ENCODE results near the gene KRIT1. TPM values are rescaled to one million over a fixed set of nuclear protein-coding genes. Genes with fewer than 3 reads are reported as not detected.
"Not testable (repeated sequence)": the region's sequence is repeated elsewhere in the genome, so short reads cannot be mapped to it uniquely, and the experiment has no call there.

KRIT1 gene
- polyA plus RNA-seq, 3 donors, result 36.6 to 64.4 (median 55.8) TPM

DNA sequence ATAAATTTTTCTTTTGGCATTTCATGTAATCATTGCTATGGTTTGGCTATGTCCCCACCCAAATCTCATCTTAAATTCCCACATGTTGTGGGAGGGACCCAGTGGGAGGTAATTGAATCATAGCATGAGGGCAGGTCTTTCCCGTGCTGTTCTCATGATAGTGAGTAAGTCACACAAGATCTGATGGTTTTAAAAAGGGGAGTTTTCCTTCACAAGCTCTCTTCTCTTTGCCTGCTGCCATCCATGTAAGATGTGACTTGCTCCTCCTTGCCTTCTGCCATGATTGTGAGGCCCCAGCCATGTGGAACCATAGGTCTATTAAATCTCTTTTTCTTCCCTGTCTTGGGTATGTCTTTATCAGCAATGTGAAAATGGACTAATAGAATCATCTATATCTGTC, 9.1 kb upstream of the KRIT1 start:
- DNase-seq, result not testable (repeated sequence)

DNA sequence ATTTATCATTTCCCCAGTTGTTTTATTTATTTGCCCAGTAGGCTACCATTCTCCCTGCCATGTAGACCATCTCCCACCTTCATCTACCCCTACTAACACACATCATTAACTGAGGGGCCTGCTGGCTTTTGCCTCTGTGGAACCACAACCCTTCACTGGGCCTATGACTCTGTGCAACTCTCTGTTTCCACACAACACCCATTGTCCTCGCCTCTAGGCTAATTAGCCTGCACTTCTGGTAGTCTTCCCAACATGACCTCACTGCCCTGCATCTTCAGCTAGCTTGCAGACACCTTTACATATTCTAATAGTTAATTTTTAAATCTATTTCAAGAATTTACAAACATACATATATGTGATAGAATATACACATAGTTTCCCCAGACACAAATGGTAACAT, 7.5 kb upstream of the KRIT1 start:
- DNase-seq, result no peak

DNA sequence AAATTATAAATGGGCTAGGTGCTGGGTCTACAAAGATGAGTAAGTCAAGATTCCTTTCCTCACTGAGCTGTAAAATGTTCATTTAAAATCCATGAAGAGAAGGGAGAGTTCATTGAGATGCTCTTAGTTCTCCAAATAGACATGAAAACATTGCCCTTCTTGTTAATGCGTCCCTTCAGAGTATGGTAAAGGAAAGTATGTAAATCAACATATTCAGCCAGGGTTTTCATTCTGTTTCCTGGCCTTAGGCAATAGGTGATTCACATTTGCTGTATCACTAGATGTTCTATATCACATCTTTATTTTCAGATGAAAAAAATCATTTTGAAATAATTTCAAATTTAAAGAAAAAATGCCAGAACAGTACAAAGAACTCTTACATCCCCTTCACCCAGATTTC, 5.5 kb upstream of the KRIT1 start:
- DNase-seq, result no peak

DNA sequence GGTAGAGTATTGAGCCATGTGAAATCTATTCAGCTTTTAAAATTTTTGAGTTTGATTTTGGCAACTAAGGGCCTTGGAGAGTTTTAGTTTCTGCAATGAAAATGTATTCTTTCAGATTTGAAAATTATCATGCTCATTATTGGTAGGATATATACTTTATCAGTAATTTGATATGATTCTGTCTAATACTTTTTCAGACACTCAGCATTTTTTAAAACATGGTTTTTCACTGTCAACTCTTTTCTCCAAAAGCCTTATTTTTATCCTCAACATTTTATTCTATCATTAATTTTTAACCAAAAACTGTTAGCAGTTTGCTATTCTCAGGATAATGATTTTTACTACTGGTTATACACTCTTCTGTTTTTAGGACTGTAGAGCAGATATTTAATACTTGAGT, 4.9 kb upstream of the KRIT1 start:
- no peak for DNase-seq

DNA sequence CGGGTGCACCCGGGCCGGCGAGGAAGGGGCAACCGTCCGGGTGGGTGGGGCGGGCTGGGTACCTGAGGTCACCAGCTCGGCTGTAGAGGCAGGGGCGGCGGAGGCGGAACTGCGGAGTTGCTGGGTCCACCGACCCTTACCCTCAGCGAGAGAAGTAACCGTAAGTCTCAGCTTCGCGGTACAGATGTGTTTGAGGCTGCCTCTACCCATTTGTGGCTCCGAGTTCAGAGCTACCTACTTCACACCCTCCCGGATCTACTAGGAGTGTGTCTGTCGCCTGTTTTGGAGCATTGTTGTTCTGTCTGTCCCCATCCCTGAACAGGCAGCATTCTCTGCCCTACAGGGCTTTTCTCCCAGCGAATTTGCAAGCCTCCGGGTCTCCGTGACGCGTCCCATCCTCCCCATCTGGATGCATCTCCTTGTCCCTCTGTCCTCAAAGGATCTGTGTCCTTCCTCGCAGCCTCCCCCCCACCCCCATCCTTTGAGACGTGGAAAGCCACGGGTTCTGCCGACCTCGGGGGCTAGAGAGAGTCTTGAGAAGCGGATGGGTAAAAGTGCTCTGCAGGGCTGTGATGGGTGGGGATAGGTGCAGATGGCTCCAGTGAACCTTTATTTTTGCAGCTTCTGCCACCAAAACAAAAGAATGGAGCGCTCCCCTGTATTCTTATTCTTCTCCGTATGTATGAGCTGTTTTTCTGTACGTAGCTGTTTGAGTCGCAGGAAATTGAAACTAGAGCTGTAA, 817 bp upstream of the KRIT1 start:
- DNase-seq, result no peak

DNA sequence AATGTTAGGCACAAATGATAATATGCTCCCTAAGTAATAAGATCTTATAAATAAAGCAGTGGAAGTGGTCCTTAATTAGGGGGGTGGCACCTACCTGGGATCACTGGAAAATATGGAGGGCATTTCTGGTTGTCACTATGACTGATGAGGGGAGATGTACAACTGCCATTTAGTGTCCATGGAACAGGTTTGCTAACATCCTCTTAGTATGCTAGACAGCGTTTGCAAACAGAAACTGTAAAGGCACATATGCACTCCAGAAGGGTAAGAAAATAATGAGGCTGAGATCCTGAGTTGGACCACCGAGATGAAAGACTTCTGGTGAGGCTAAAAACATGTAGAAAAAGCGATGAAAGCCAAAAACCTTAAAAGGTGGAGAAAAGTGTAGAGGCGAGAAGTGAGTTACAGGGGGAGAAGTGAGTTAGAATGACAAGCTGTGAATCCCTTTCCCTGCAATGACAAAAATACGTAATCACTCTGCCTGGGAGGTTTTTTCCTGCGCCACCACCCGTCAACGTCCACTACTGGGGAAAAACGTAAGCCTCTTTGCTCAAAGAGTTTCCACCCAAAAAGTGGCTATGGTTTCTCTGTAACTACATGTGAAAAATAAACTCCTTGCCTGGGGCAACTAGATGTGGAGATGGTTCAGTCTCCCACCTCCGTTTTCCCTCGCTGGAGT, 767 bp downstream of the KRIT1 start:
- DNase-seq, result no peak

DNA sequence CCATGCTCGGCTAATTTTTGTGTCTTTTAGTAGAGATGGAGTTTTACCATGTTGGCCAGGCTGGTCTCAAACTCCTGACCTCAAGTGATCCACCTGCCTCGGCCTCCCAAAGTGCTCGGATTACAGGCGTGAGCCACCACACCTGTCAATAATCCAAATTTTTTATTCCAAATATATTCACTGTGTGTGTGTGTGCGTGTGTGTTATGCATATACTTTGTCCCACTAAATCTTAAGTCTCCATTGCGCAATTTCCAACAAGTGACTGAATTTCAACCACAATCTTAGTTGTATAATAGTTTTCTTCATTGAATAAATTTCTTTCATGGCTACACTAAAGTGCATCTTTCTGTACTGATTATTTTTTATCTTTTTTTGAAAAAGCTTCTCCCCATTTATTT, 2.7 kb downstream of the KRIT1 start:
- DNase-seq, result no peak

DNA sequence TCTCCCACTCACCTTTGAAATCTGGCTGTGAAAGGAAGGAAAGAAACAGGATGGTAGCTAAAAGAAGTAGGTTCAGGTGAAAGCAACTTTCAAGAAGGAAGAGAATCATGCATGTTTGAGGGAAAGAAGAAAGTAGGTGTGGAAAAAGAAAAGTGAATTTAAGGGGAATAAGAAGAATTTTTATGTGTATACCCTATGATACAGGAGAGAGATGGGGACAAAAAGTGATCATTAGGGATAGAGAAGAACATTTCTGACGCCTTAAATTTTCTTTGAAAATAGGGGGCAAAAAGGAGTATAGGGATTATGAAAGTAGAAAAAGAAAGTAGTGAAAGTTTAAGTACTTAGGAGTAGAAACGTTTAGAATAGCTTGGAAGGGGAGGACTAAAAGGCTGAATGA, 15.2 kb downstream of the KRIT1 start:
- no peak for DNase-seq

DNA sequence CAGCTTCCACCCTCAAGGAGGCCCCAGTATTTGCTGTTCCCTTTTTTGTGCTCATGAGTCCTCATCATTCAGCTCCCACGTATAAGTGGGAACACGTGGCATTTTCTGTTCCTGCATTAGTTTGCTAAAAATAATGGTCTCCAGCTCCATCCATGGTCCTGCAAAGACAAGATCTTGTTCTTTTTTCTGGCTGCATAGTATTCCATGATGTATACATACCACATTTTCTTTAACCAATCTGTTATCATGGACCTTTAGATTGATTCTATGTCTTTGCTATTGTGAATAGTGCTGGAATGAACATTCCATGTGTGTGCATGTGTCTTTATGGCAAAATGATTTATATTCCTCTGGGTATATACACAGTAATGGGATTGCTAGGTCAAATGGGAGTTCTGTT, 17.0 kb downstream of the KRIT1 start:
- DNase-seq, result no peak

DNA sequence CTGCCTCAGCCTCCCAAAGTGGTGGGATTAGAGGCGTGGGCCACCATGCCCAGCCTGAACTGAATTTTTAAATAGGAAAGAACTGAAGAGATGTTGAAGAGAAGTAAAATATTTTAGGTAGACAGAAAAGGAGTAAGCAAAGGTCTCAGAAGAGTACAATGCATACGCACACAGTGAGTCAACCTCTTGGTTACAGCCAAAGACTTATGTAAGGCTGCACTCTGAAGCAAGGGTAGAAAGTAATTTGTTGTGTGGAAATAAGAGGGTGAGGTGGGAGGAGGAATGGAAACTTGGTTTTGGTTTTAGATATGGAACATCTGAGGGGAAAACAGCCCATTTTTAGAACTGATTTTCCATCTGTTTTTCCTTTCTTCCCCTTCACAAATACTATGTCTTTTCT, 17.6 kb downstream of the KRIT1 start:
- no peak for DNase-seq

DNA sequence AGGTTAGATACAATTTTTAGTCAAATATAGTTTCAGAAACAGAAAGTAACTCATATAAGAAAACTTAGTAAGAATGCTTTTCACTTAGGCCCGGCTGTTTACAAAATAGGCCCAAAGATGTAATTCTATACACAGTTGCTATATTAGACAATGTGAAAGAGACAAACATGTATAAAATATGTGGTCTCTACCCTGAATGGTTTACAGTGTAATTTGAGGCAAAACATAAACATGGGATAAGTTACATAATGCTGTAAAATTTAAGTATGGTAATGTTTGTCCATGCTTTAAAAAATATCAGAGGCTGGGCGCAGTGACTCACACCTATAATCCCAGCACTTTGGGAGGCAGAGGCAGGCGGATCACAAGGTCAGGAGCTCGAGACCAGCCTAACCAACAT, 18.7 kb downstream of the KRIT1 start:
- no peak for DNase-seq

DNA sequence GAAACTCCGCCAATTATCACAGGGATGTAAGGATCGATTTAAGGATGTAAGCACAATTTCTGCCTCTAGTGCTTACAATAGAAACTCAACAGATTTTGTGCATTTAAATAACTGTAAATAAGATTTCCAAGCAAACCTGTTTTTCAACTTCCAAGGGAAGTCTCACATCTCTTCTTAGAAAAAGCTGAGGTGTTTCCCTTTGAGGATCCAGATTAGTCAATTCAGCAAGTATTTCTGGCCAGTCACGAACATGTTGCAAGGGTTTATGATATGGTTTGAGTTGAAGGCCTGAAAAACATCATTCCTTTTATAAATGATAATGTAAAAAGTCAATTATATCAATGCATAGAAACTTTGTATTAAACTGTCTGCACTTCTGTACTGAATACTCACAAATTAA, 23.9 kb downstream of the KRIT1 start:
- no peak for DNase-seq

DNA sequence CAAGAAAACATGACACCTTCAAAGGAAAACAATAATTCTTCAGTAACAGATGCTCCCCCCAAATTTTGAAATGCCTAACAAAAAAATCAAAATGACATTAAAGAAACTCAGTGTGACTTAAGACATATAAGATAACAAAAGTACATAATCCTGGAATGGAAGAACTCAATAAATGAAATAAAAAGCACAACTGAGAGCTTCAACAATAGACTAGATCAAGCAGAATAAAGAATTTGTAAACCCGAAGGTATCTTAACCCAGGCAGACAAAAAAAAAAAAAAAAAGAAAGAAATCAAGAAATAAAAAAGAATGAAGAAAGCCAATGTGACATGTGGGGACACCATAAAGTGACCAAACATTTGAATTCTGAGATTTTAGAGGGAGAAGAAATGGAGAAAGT, 39.0 kb downstream of the KRIT1 start:
- DNase-seq, result no peak

DNA sequence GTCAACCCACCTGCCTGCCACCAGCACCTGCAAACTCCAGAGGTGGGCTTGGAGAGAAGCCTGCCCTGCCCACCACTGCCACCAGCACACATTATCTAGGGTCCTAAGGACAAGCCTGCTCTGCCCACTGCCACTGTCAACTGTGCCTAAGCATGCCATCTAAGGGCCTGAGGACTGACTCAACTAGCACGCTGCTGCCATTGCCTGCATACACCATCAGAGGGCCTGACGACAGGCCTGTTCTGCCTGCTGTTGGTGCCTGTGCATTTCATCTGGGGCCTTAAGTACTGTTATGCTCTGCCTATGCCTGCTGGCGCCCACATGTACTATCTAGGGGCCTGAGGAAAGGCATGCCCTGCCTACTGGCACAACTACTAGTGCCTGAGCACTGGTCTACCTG, 39.7 kb downstream of the KRIT1 start:
- no peak for DNase-seq

DNA sequence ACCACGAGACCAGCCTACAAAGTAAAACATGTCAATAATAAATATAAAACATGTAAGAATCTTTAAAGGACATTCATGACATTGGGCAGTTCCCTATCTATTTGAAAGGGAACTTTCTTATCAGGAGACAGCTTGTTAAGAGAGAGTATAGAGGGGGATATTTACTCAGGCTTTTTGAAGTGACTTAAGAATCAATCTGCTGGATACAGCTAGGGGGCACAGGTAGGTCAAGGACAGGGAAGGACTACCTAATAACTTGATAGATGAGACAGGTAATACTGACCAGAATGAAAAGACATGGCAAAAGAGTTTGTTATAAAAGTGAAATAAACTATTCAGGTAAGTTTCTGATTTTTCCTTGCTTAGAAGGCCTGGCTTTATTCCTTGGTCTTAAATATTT, 44.9 kb downstream of the KRIT1 start:
- no peak for DNase-seq

DNA sequence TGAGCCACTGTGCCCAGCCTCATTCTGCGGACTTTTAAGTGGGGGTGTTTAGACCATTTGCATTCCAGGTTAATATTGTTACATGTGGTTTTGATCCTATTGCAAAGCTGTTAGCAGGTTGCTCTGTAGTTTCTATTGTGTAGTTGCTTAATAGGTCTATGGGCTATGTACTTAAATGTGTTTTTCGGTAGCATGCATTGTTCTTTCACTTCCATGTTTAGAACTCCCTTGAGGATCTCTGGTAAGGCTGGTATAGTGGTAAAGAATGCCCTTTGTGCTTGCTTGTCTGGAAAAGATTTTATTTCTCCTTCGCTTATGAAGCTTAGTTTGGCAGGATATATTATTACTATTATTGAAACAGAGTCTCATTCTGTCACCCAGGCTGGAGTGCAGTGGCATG, 53.4 kb downstream of the KRIT1 start:
- no peak for DNase-seq

DNA sequence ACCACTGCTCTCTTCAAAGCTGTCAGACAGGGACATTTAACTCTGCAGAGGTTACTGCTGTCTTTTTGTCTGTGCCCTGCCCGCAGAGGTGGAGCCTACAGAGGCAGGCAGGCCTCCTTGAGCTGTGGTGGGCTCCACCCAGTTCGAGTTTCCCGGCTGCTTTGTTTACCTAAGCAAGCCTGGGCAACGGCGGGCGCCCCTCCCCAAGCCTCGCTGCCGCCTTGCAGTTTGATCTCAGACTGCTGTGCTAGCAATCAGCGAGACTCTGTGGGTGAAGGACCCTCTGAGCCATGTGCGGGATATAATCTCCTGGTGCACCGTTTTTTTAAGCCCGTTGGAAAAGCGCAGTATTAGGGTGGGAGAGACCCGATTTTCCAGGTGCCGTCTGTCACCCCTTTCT, 56.5 kb downstream of the KRIT1 start:
- not testable (repeated sequence) for DNase-seq

DNA sequence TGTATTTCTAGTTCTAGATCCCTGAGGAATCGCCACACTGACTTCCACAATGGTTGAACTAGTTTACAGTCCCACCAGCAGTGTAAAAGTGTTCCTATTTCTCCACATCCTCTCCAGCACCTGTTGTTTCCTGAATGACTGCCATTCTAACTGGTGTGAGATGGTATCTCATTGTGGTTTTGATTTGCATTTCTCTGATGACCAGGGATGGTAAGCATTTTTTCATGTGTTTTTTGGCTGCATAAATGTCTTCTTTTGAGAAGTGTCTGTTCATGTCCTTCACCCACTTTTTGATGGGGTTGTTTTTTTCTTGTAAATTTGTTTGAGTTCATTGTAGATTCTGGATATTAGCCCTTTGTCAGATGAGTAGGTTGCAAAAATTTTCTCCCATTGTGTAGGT, 61.4 kb downstream of the KRIT1 start:
- DNase-seq, result not testable (repeated sequence)

DNA sequence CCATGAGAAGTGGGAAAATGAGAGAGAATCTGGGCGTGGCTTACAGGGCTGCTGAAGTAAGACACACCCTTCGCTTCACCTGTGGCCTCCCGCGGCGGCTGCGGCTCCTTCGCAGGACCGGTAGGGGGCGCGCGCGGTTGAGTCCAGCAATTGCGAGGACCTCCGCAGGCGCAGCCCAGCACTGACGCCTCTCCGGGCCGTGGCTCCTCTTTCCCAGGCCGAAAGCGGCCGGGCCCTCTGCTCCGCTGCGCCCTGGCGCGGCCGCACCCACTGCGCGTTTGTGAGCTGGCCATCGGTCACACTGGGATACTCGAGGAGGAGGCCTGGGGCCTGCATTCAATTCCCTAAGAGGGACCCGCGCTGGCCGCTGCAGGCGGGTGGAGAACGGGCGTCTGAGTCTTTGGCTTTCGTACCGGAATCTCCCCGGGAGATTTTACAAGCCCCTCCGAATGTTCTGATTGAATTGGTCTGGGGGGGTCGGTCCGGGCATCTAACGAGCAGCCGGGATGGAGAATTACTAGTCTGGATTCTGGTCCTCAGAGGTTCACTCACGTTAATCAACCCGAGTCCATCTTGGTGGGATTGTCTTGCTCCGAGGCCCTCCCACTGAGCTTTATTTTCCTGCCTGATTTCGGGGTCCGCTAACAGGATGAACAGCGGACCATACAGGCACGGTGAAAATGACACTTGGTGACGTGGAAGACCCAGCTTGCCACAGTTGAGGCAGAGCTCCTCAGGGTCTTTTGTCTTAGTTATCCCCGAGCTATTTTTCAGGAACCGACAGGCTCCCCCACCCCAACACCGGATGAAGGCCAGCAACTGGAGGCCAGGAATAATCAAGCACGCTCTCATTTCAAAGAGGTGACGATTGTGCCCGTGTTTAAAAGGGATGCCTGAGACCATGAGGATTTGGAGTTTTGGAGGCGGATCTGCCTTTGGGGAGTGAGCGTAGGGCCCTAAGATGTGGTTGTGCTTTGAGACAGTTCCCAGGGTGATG, 66.5 kb downstream of the KRIT1 start, which contains the start of gene LRRD1:
LRRD1 (minus strand) TSS at position 215 of the 997 bp plus-strand sequence. CDS start 13,940 bp downstream, outside the sequence.
- DNase-seq, result peak; percentile 88

DNA sequence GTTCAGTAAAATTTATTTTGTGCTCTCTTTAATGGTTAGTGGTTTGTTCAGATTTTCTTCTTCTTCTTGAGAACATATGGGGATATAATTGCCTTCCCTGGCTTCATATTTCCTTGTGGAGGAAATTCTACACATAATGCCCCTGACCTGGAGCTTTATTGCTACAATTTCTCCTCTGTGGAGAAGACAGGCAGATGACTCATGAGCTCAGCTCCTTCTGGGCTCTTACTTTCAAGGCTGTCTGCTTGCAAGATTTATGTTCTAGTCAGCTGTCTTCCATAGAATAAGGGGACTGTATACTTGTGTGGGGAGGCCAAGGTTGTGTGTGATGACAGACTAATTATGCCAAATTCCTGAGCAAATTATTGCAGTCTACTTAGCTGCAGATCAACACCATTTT, 68.4 kb downstream of the KRIT1 start:
- peak; percentile 2 for DNase-seq

DNA sequence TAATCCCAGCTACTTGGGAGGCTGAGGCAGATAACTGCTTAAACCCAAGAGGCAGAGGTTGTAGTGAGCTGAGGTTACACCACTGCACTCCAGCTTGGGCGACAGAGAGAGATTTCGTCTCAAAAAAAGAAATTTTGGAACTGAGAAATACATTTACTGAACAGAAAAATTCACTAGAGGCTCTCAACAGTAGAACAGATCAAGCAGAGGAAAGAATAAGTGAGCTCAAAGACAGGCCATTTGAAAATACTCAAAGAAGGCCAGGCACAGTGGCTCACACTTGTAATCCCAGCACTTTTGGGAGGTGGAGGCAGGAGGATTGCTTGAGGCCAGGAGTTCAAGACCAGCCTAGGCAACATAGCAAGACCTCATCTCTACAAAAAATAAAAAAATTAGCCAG, 76.2 kb downstream of the KRIT1 start:
- not testable (repeated sequence) for DNase-seq

DNA sequence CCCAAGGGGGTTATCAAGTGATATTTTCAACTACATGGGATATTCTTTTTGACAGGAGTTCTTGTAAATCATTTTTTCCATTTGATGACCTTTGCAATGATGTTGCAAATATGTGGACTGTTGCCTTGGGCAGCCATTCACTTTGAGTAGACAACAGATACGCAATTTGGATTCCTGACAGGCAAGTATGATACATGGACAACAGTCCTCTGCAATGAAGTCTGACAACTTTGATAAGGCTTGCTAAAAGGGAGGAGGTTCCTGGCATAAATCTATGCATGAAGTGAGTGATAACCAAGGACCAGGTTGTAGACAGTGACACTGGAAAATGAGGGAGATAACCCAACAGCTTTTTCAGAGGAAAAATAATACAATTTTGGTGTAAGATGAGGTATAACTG, 84.4 kb downstream of the KRIT1 start:
- no peak for DNase-seq
